H54 (cell line): ENCODE measurements around the gene OSBPL10.
"Not testable (repeated sequence)": the region's sequence is repeated elsewhere in the genome, so short reads cannot be mapped to it uniquely, and the experiment has no call there.

Source experiments
- DNase-seq: peaks from one replicate; pipeline ENCODE4 v3.0.0; 2011; ENCODE audit warnings: low spot score, mixed read lengths; ENCODE audit not compliant: insufficient read length
- FAIRE-seq: peaks from 3 replicates; lab custom pipeline; 2011; peaks lifted over from hg19 to GRCh38; lab: Jason Lieb, UNC
- POLR2A ChIP-seq: IDR thresholded peaks from 2 replicates; pipeline ENCODE4 v1.6.1; 2011; ENCODE audit warnings: low read depth, mild to moderate bottlenecking, low read length

The OSBPL10 gene

DNA sequence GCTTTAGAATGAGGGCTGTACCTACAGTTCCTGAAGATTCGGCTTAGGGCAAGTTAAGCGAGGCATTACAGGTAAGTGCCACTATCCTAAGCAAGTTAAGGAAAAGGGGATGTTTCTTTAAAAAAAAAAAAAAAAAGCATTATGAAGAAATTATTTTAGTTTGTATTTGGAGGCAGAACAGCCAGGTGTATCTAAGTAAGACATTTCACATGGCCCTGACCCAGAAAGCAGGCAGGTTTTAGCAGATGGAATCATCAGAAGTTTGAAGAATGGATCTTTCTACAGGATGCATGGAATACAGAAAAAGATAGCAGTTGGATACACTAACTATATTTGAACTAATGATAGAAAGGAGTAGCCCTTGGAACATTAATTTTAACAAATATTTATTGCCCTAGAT, 105.6 kb downstream of the OSBPL10 start:
- FAIRE-seq, result no peak
- DNase-seq, result no peak
- no peak for TF ChIP-seq POLR2A

DNA sequence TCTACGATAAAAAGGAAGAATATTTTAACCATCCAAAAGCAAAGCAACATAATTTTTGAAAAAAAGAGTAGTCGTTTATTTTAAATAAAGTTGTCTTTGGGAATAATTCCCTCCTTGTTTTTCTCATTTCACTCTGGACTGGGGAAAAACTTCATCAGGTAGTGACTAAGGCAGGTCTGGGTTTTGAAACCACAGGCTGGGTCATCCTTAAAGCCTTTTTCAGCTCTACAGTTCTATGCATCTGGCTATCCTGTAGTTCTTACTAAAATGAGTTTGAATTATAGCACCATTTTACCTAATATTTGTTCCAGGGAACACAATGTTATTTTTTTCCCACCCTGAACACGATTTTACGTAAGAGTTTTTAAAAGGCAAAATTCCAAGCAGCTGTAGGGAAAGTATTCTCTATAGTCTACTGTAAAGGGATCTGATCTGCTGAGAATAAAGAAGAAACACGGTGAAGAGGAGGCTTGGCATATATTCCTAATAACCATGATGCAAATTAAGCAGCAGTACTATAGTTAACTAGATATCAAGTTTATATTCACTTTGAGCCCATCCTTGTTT, 107.7 kb downstream of the OSBPL10 start:
- no peak for TF ChIP-seq POLR2A
- DNase-seq (no peak), FAIRE-seq (no peak)

DNA sequence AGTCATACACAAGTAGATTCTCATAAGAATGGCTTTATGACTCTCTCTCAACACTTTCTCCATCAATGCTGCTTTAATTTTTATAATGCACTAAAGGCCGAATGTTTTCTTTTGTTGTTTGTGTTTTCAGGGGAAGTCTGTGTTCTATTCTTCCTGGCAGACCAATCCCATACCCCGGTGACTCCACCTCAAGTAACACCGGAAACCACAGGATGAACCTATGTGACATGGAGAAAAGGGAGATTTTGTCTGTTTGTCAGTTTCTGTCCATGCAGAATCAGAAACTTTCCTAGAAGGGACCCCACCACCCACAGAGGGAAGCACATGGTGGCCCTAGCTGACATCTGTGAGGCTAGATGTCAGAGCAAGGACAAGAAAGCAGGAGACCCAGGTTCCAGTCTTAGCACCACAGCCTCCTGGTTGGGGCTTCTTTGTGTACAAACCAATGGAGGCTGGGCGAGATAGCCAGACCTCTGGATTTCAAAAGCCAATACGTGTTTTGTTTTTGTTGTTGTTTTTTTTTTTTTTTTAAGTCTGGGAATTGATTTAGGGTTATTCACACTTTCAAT, 109.0 kb downstream of the OSBPL10 start:
- TF ChIP-seq POLR2A, result no peak
- DNase-seq, result no peak
- FAIRE-seq, result no peak

DNA sequence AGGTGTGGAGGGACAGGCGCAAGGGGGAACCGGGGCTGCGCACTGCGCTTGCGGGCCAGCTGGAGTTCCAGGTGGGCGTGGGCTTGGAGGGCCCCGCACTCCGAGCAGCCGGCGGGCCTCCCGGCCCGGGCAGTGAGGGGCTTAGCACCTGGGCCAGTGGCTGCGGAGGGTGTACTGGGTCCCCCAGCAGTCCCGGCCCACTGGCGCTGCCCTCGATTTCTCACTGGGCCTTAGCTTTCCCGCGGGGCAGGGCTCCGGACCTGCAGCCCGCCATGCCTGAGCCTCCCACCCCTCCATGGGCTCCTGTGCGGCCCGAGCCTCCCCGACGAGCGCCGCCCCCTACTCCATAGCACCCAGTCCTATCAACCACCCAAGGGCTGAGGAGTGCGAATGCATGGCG, 111.0 kb downstream of the OSBPL10 start:
- not testable (repeated sequence) for FAIRE-seq, DNase-seq

DNA sequence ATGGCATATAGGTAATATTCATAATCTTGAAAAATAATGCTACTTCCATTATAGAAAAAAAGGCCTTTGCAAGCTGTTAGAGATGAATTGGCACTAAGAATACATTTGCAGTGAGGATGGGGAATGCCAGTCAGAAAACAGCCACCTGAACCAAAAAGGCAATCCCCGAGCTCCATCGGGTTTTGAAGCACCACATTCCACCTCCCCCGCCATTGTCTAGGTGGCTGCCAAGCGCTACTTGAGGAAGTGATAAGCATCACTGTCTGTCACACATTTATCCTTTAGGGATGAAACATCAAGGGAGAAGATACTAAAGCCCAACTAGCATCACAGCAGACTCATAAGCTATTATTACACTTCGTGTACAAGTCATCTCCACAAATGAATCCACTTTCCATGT, 112.8 kb downstream of the OSBPL10 start:
- DNase-seq (no peak), FAIRE-seq (no peak)
- TF ChIP-seq POLR2A, result no peak

DNA sequence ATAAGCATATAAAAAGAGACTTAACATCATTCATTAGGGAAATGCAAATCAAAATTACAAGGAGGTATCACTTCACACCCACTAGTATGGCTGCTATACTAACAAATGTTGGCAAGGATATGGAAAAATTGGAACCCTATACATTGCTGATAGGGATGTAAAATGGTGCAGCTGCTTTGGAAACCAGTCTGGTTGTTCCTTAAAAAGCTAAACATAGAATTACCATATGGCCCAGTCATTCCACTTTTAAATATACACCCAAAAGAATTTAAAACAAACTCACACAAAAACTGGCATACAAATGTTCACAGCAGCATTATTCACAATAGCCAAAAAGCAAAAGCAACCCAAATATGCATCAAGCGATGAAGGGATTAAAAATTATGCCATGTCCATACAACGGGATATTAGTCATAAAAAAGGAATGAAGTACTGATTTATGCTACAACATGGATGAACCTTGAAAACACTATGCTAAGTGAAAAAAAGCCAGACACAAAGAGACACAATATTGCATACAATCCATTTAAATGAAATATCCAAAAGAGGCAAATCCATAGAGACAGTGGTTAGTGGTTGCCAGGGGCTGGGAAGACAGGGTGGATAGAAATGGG, 118.3 kb downstream of the OSBPL10 start:
- FAIRE-seq, result peak; percentile 81
- DNase-seq, result no peak
- TF ChIP-seq POLR2A, result no peak

DNA sequence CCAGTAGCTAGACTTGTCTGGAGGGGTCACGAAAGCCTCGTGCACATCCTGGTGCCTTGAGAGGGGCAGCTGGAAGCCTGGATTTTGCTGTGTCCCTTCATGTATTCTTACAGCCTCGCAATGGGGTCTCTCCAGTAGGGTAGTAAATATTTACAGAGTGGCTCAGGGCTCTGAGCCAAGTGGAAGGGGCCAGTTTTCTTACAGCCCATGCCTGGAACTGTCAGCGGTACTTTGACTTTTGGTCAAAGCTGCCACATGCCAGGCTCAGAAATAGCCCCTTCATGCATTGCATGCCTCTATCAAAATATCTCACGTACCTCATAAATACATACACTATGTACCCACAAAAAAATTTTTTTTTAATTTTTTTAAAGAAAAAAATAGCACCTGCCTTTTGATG, 119.2 kb downstream of the OSBPL10 start:
- TF ChIP-seq POLR2A, result no peak
- FAIRE-seq, result no peak

DNA sequence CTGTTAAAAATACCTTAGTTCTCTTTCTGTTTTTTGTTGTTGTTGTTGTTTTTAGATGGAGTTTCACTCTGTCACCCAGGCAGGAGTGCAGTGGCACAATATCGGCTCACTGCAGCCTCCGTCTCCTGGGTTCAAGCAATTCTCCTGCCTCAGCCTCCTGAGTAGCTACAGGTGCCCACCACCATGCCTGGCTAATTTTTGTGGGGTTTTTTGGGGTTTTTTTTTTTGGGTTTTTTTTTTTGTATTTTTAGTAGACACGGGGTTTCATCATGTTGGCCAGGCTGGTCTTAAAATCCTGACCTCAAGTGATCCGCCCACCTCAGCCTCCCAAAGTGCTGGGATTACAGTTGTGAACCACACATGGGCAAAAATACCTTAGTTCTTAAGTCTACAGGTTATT, 120.4 kb downstream of the OSBPL10 start:
- DNase-seq, FAIRE-seq: not testable (repeated sequence)

More for the DNA sequence above, 119.2 kb downstream of the OSBPL10 start:
- no peak for DNase-seq

DNA sequence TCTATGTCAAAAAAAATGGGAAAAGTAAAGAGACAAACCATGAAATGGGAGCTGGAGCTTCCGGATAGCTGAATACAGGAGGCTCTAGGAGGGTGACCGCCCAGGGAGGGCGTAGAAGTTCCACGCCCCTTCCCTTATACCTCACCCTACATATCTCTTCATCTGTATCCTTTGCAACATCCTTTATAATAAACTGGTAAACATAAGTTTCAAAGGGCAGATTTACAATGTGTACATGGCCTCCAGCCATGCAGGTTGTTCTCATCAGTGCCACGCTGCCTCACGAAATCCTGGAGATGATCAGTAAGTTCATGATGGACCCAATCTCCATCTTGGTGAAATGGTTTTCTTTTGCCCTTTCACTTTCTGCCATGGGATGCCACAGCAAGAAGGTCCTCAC, 121.8 kb downstream of the OSBPL10 start:
- no peak for DNase-seq
- no peak for FAIRE-seq
- TF ChIP-seq POLR2A, result no peak

DNA sequence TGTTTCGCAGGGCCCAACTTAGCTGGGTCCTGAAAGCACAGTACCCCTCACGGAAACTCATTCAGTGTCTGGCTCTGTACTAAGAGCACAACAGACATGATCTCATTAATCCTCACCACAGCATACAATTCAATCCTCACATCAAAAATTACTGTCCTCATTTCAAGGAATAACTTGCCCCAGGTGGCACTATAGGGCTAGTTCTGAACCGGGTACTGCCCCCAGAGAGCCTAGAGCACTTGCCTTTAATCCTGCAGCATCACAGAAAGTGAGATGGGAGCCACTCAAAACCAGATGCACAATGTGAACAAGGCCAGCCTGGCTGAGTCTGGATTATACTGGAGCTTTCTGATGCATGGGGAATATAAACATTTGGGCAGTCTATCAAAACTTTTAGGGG, 122.6 kb downstream of the OSBPL10 start:
- DNase-seq (no peak), FAIRE-seq (no peak)
- no peak for TF ChIP-seq POLR2A

DNA sequence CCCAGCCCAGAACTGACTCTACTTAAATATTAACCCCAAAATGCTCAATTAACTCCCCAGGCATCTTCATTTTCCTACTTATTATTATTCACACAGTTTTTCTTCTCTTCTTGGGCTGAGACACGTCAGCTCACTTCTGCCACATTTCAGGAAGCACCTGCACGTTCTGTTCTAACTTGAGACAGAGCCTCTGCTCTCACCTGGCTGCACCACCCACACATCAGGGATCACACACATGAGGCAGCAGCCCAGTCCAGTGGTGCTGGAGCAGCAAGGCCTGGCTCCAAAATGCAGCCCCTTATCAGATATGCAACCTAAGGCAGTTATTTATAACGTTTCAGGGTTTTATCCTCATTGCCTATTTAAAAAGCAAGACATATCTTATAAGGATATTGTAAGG, 127.5 kb downstream of the OSBPL10 start:
- FAIRE-seq, result no peak

DNA sequence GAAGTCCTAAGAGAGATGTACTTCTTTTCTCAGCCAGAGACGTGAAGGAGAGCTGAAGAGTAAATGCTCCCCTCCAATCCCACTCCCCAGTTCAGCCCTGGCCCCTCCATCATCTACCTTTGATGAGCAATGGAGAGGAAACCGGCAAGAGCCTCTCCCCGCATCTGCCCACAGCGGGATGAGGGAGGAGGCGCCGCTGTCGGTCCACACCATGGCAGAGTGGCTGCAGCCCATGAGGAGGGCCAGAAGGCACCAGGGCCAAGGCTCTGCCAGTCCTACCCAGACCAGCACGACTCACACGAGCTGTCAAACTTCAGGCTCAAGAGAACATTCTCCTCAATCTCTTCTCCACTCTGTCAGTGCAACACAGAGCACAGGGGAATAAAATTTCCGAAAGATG, 129.8 kb downstream of the OSBPL10 start:
- no peak for FAIRE-seq
- no peak for DNase-seq
- no peak for TF ChIP-seq POLR2A

More for the DNA sequence above, 127.5 kb downstream of the OSBPL10 start:
- DNase-seq, result no peak
- no peak for TF ChIP-seq POLR2A

DNA sequence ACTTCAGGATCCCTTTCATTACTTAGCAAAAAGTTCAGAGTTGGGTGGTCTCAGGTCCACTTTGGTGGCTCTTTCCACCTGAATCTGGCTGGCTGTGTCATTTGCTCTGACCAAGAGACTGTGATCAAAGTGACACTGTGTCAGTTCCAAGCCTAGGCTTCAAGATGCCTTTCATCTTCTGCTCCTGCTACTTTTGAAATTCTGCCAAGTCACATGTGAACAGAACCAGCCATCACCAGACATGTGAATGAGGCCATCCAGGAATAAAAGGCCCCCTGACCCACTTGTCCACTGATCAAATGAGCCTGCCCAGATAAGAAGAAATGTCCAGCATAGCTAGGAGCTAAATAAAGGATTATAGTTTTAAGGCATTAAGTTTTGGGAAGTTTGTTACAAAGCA, 132.2 kb downstream of the OSBPL10 start:
- FAIRE-seq (no peak), DNase-seq (no peak)
- TF ChIP-seq POLR2A, result no peak

DNA sequence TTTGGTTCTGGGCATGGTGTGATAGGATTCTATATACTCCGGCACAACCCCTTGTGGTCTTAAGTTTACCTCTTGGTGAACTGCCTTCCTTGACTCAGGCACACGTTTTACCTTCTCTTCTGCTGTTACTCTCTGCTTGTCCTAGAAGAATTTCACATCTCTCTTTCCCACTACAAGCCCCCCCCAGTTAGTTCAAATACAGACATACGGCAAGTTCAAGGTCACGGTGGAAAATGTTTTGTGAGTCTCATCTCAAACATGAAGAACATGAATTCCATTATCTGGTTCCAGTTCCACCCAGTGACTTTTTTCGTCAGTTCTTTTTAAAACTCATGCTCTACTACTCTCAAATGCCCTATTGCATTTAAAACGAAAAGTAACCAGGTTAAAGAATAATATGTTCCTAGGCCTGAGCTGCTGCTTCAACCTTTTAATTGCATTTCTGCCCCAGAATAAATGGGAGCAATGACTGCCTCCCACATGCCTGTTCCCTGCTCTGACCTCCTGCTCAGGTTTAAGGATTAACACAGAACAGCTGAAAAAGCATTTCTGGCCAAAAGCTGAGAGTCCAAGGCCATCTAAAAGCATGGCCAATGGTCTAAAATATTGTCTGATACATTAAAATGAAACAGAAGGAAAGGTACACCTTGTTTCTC, 132.8 kb downstream of the OSBPL10 start:
- TF ChIP-seq POLR2A, result no peak
- FAIRE-seq, result no peak
- DNase-seq, result no peak

DNA sequence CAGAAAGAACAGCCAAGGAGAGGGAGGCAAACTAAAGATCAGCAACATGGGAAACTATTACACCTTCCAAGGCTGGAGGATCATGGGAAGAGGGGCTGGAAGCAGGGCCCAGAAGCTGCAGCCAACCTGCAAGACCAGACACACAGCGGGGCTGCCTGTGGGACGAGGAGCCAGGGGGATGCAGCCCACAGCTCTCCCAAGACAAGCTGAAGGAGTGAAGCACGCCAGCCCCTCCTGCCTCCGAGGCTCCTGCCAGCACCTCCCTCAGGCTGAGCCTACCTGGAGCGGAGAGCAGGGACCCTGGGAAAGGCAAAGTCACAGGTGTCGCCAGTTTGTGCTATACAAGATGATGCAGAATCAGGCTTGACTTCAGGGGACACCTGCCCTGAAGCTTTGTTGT, 133.3 kb downstream of the OSBPL10 start:
- no peak for FAIRE-seq
- no peak for DNase-seq
- TF ChIP-seq POLR2A, result no peak
